Nephron progenitor cell (in vitro differentiated cells): Measurements from ENCODE around the gene TBCE.

Source experiments
- DNase-seq: peaks from one replicate; pipeline ENCODE4 v3.0.0; 2021
- H3K27ac Mint-ChIP-seq: 2 replicates; pipeline ENCODE4 v1.8.0; 2021; ENCODE audit warnings: mild to moderate bottlenecking, moderate library complexity, mixed read lengths
- H3K27me3 Mint-ChIP-seq: 2 replicates; pipeline ENCODE4 v1.8.0; 2021; ENCODE audit warnings: mild to moderate bottlenecking, low read depth, mixed read lengths; ENCODE audit not compliant: poor library complexity
- H3K36me3 Mint-ChIP-seq: 2 replicates; pipeline ENCODE4 v1.8.0; 2021; ENCODE audit warnings: low read depth, mixed read lengths
- H3K4me1 Mint-ChIP-seq: 2 replicates; pipeline ENCODE4 v1.8.0; 2021; ENCODE audit warnings: mixed read lengths
- H3K4me3 Mint-ChIP-seq: 2 replicates; pipeline ENCODE4 v1.8.0; 2021; ENCODE audit warnings: mild to moderate bottlenecking, moderate library complexity, mixed read lengths
- H3K9me3 Mint-ChIP-seq: 2 replicates; pipeline ENCODE4 v1.8.0; 2021; ENCODE audit warnings: mild to moderate bottlenecking, moderate library complexity, mixed read lengths
- CTCF ChIP-seq: fragments of 200-600 bp; sonication (generic); IDR thresholded peaks from 2 replicates; pipeline ENCODE4 v1.5.0; 2021; ENCODE audit warnings: antibody characterized with exemption

Gene TBCE

GRCh38 chr1:235411489-235412486 is 44.6 kb downstream of the TBCE start:
- Mint-ChIP-seq H3K27ac (peak overlapping the region; percentile 80), H3K4me3 (no peak overlapping the region), H3K4me1 (peaks cover 31% of the 10 kb centered on the region), H3K27me3 (no peaks in the 10 kb centered on the region), H3K9me3 (no peaks in the 10 kb centered on the region), H3K36me3 (peaks cover 18% of the 10 kb centered on the region)
- no peak for DNase-seq
- TF ChIP-seq CTCF: no peak

GRCh38 chr1:235415008-235415904 is 48.0 kb downstream of the TBCE start:
- TF ChIP-seq CTCF: peak; percentile 81
- Mint-ChIP-seq H3K27ac (no peak overlapping the region), H3K4me3 (no peak overlapping the region), H3K27me3 (no peaks in the 10 kb centered on the region), H3K4me1 (peaks cover 3% of the 10 kb centered on the region), H3K9me3 (no peaks in the 10 kb centered on the region), H3K36me3 (peaks cover 22% of the 10 kb centered on the region)
- DNase-seq: peak; percentile 59

GRCh38 chr1:235416662-235417049 is 49.4 kb downstream of the TBCE start:
- Mint-ChIP-seq H3K36me3 (peaks cover 22% of the 10 kb centered on the region), H3K4me1 (peaks cover under 1% of the 10 kb centered on the region), H3K9me3 (no peaks in the 10 kb centered on the region), H3K27me3 (no peaks in the 10 kb centered on the region), H3K4me3 (no peak overlapping the region), H3K27ac (no peak overlapping the region)
- no peak for DNase-seq
- TF ChIP-seq CTCF: no peak

GRCh38 chr1:235417086-235417697 is 50.0 kb downstream of the TBCE start:
- H3K27ac Mint-ChIP-seq: no peak overlapping the region
- H3K27me3 Mint-ChIP-seq: no peaks in the 10 kb centered on the region
- no peak overlapping the region for H3K4me3 Mint-ChIP-seq
- TF ChIP-seq CTCF: peak; percentile 95
- H3K4me1 Mint-ChIP-seq: peaks cover 6% of the 10 kb centered on the region
- peaks cover 22% of the 10 kb centered on the region for H3K36me3 Mint-ChIP-seq
- DNase-seq: peak; percentile 63
- no peaks in the 10 kb centered on the region for H3K9me3 Mint-ChIP-seq

- no peaks in the 10 kb centered on the region for H3K27me3 Mint-ChIP-seq
- no peak overlapping the region for H3K4me3 Mint-ChIP-seq
- peaks cover 4% of the 10 kb centered on the region for H3K36me3 Mint-ChIP-seq
- peaks cover 47% of the 10 kb centered on the region for H3K4me1 Mint-ChIP-seq
- no peaks in the 10 kb centered on the region for H3K9me3 Mint-ChIP-seq
- no peak overlapping the region for H3K27ac Mint-ChIP-seq
- no peak for TF ChIP-seq CTCF
- DNase-seq: no peak
These were observed 54.5 kb downstream of the TBCE start for GRCh38 chr1:235421751-235422150.
